HepG2 (cell line): ENCODE measurements around the gene CTBP1. TPM values are rescaled to one million over a fixed set of nuclear protein-coding genes. Genes with fewer than 3 reads are reported as not detected.

Source experiments
- HDAC6 ChIP-seq: fragments of 200-600 bp; sonication (generic); IDR thresholded peaks from 2 replicates; pipeline ENCODE4 v1.7.0; 2017; ENCODE audit warnings: mild to moderate bottlenecking, antibody characterized with exemption, low read length, low read depth
- SPEN ChIP-seq: sonication (generic); formaldehyde crosslinking; IDR thresholded peaks from 2 replicates; pipeline ENCODE4 v1.5.1; 2020; ENCODE audit warnings: low read depth, mild to moderate bottlenecking, missing genetic modification reagents
- TFE3 ChIP-seq: IDR thresholded peaks from 2 replicates; pipeline ENCODE4 v1.6.1; 2016
- TMF1 ChIP-seq: sonication (generic); formaldehyde crosslinking; IDR thresholded peaks from 2 replicates; pipeline ENCODE4 v1.8.1; 2022; ENCODE audit warnings: low read depth, missing genetic modification reagents
- ZBTB7A ChIP-seq: sonication (generic); formaldehyde crosslinking; IDR thresholded peaks from 2 replicates; pipeline ENCODE4 v1.8.0; 2022; ENCODE audit warnings: mild to moderate bottlenecking, missing genetic modification reagents
- ZNF142 ChIP-seq: sonication (generic); formaldehyde crosslinking; IDR thresholded peaks from 2 replicates; pipeline ENCODE4 v1.4.0; 2020; ENCODE audit warnings: missing genetic modification reagents
- polyA plus RNA-seq, 8 experiments: library from polyadenylated mRNA; depleted of rRNA in 3 of 8; stranded (reverse) in 7 of 8; unstranded in 1 of 8; fragments of >200 nt; fragmentation: Illumina TruSeq in 4 of 8; extraction: Trizol in 4 of 8; gene quantifications; 2 replicates each; pipeline versions ENCODE4 v1.2.1 to v1.2.3, GENCODE V29; 2011 to 2016; ENCODE audit warnings: low read depth in 4 of 8, missing spikeins in 1 of 8, mixed read lengths in 1 of 8; ENCODE audit not compliant: insufficient read depth in 1 of 8
- total RNA-seq, 5 experiments: library from RNA; depleted of rRNA; stranded (reverse); fragments of >200 nt; fragmentation: Illumina TruSeq; extraction: Trizol; gene quantifications; 2 replicates each; pipeline ENCODE4 v1.2.3, GENCODE V29; 2016; ENCODE audit warnings: low read depth in 1 of 5
- TF ChIP-seq, protein P1 (sequence below): sonication (generic); formaldehyde crosslinking; IDR thresholded peaks from 2 replicates; pipeline ENCODE4 v1.4.0; 2020; ENCODE audit warnings: mild to moderate bottlenecking, missing genetic modification reagents
- TF ChIP-seq, protein P2 (sequence below): sonication (generic); formaldehyde crosslinking; IDR thresholded peaks from 2 replicates; pipeline ENCODE4 v1.4.0; 2020; ENCODE audit warnings: missing genetic modification reagents, borderline replicate concordance

Gene CTBP1
- total and polyA plus RNA-seq, 2 of the 13 experiments (the other 11 are each of a cell fraction or from before 2014, with no cell fraction given) = 78.5 to 112 TPM

- TF ChIP-seq ZNF142 (CRISPR knock-in tag) (peak; percentile 92; the same call in 1 of the 2 replicates), TMF1 (CRISPR knock-in tag) (peak; percentile 46; the same call in 1 of the 2 replicates), ZBTB7A (CRISPR knock-in tag) (0 out of 2 replicates have a peak, but pooled peaks have one; percentile 31), TFE3 (peak; percentile 61; the same call in 1 of the 2 replicates), SPEN (CRISPR knock-in tag) (peak; percentile 90), HDAC6 (no peak)
- TF ChIP-seq, protein P1, sequence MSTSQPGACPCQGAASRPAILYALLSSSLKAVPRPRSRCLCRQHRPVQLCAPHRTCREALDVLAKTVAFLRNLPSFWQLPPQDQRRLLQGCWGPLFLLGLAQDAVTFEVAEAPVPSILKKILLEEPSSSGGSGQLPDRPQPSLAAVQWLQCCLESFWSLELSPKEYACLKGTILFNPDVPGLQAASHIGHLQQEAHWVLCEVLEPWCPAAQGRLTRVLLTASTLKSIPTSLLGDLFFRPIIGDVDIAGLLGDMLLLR (CRISPR knock-in tag) = peak; percentile 90; the same call in 1 of the 2 replicates
- TF ChIP-seq, protein P2, sequence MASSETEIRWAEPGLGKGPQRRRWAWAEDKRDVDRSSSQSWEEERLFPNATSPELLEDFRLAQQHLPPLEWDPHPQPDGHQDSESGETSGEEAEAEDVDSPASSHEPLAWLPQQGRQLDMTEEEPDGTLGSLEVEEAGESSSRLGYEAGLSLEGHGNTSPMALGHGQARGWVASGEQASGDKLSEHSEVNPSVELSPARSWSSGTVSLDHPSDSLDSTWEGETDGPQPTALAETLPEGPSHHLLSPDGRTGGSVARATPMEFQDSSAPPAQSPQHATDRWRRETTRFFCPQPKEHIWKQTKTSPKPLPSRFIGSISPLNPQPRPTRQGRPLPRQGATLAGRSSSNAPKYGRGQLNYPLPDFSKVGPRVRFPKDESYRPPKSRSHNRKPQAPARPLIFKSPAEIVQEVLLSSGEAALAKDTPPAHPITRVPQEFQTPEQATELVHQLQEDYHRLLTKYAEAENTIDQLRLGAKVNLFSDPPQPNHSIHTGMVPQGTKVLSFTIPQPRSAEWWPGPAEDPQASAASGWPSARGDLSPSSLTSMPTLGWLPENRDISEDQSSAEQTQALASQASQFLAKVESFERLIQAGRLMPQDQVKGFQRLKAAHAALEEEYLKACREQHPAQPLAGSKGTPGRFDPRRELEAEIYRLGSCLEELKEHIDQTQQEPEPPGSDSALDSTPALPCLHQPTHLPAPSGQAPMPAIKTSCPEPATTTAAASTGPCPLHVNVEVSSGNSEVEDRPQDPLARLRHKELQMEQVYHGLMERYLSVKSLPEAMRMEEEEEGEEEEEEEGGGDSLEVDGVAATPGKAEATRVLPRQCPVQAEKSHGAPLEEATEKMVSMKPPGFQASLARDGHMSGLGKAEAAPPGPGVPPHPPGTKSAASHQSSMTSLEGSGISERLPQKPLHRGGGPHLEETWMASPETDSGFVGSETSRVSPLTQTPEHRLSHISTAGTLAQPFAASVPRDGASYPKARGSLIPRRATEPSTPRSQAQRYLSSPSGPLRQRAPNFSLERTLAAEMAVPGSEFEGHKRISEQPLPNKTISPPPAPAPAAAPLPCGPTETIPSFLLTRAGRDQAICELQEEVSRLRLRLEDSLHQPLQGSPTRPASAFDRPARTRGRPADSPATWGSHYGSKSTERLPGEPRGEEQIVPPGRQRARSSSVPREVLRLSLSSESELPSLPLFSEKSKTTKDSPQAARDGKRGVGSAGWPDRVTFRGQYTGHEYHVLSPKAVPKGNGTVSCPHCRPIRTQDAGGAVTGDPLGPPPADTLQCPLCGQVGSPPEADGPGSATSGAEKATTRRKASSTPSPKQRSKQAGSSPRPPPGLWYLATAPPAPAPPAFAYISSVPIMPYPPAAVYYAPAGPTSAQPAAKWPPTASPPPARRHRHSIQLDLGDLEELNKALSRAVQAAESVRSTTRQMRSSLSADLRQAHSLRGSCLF = no peak
Observed at GRCh38 chr4:1204828-1205585, 43.9 kb downstream of the CTBP1 start (continued).
